Mucosa of gallbladder (tissue), 1 donor: ENCODE measurements around the gene THSD7B. TPM values are rescaled to one million over a fixed set of nuclear protein-coding genes. Genes with fewer than 3 reads are reported as not detected.
"Not testable (repeated sequence)": the region's sequence is repeated elsewhere in the genome, so short reads cannot be mapped to it uniquely, and the experiment has no call there.

ENCODE experiments used
- DNase-seq: peaks from one replicate; pipeline ENCODE4 v3.0.0-alpha.2; 2020; ENCODE audit warnings: low spot score
- total RNA-seq: library from RNA; stranded (reverse); gene quantifications from one replicate; pipeline ENCODE4 v1.2.1, GENCODE V29; 2021
- donor health status: DM: no; HTN: no; CAD: no.

The THSD7B gene
- total RNA-seq, 1 donor from 2014 or later, result 0.75 TPM

GRCh38 chr2:137039482-137040152, 274.3 kb downstream of the THSD7B start:
- no peak for DNase-seq

GRCh38 chr2:137047369-137047768, 282.0 kb downstream of the THSD7B start:
- DNase-seq, result no peak

GRCh38 chr2:137048455-137048854, 283.1 kb downstream of the THSD7B start:
- DNase-seq, result no peak

- DNase-seq, result no peak
Measured at GRCh38 chr2:137049518-137049917, 284.2 kb downstream of the THSD7B start.

GRCh38 chr2:137050949-137051348, 285.6 kb downstream of the THSD7B start:
- no peak for DNase-seq

GRCh38 chr2:137051778-137052398, 286.5 kb downstream of the THSD7B start:
- no peak for DNase-seq

- DNase-seq, result no peak
Measured at GRCh38 chr2:137056704-137057103, 291.4 kb downstream of the THSD7B start.

GRCh38 chr2:137076111-137076765, 310.9 kb downstream of the THSD7B start:
- DNase-seq, result not testable (repeated sequence)

GRCh38 chr2:137091704-137092103, 326.4 kb downstream of the THSD7B start:
- no peak for DNase-seq

GRCh38 chr2:137093116-137093515, 327.8 kb downstream of the THSD7B start:
- no peak for DNase-seq

- DNase-seq, result no peak
Measured at GRCh38 chr2:137096187-137096586, 330.8 kb downstream of the THSD7B start.

- DNase-seq, result no peak
Measured at GRCh38 chr2:137096693-137097092, 331.3 kb downstream of the THSD7B start.

- DNase-seq, result not testable (repeated sequence)
Measured at GRCh38 chr2:137101814-137102213, 336.5 kb downstream of the THSD7B start.

GRCh38 chr2:137107904-137108303, 342.6 kb downstream of the THSD7B start:
- no peak for DNase-seq

- DNase-seq, result no peak
Measured at GRCh38 chr2:137111896-137112295, 346.6 kb downstream of the THSD7B start.

GRCh38 chr2:137115081-137115794, 349.9 kb downstream of the THSD7B start:
- no peak for DNase-seq

GRCh38 chr2:137115795-137116089, 350.4 kb downstream of the THSD7B start:
- DNase-seq, result no peak

GRCh38 chr2:137117385-137117784, 352.0 kb downstream of the THSD7B start:
- DNase-seq, result no peak

- no peak for DNase-seq
Measured at GRCh38 chr2:137118140-137118539, 352.8 kb downstream of the THSD7B start.

- no peak for DNase-seq
Measured at GRCh38 chr2:137123226-137123625, 357.9 kb downstream of the THSD7B start.

GRCh38 chr2:137133225-137133624, 367.9 kb downstream of the THSD7B start:
- DNase-seq, result no peak

- DNase-seq, result no peak
Measured at GRCh38 chr2:137138263-137138662, 372.9 kb downstream of the THSD7B start.

- DNase-seq, result no peak
Measured at GRCh38 chr2:137151731-137152130, 386.4 kb downstream of the THSD7B start.
